Measurements from ENCODE around the gene ARMC3.

The ARMC3 gene

GRCh38 chr10:23080262-23080661, 152.4 kb downstream of the ARMC3 start:
- Histone ChIP-seq H3K27me3 (ENCODE audit: insufficient read depth, poor library complexity, severe bottlenecking) (no peaks in the 10 kb centered on the region), H3K9me3 (ENCODE audit: severe bottlenecking) (no peaks in the 10 kb centered on the region), H3K4me1 (ENCODE audit: insufficient read depth, poor library complexity, severe bottlenecking) (peaks cover 4% of the 10 kb centered on the region), H3K36me3 (ENCODE audit: low read depth) (no peaks in the 10 kb centered on the region), H3K4me3 (ENCODE audit: severe bottlenecking) (no peak overlapping the region), H3K27ac (ENCODE audit: poor library complexity, severe bottlenecking) (no peak overlapping the region)
- TF ChIP-seq, protein P1, sequence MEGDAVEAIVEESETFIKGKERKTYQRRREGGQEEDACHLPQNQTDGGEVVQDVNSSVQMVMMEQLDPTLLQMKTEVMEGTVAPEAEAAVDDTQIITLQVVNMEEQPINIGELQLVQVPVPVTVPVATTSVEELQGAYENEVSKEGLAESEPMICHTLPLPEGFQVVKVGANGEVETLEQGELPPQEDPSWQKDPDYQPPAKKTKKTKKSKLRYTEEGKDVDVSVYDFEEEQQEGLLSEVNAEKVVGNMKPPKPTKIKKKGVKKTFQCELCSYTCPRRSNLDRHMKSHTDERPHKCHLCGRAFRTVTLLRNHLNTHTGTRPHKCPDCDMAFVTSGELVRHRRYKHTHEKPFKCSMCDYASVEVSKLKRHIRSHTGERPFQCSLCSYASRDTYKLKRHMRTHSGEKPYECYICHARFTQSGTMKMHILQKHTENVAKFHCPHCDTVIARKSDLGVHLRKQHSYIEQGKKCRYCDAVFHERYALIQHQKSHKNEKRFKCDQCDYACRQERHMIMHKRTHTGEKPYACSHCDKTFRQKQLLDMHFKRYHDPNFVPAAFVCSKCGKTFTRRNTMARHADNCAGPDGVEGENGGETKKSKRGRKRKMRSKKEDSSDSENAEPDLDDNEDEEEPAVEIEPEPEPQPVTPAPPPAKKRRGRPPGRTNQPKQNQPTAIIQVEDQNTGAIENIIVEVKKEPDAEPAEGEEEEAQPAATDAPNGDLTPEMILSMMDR (IDR thresholded peaks at IDR 0.05; ENCODE audit: poor library complexity, severe bottlenecking), result no peak
- ATAC-seq (ENCODE audit: low read depth), result no peak
- no peak for DNase-seq (ENCODE audit: low spot score)

- Histone ChIP-seq H3K27ac (ENCODE audit: poor library complexity, severe bottlenecking) (no peak overlapping the region), H3K27me3 (ENCODE audit: insufficient read depth, poor library complexity, severe bottlenecking) (no peaks in the 10 kb centered on the region), H3K36me3 (ENCODE audit: low read depth) (no peaks in the 10 kb centered on the region), H3K4me1 (ENCODE audit: insufficient read depth, poor library complexity, severe bottlenecking) (peaks cover 4% of the 10 kb centered on the region), H3K9me3 (ENCODE audit: severe bottlenecking) (peaks cover 2% of the 10 kb centered on the region), H3K4me3 (ENCODE audit: severe bottlenecking) (no peak overlapping the region)
- TF ChIP-seq, protein P1 (IDR thresholded peaks at IDR 0.05; ENCODE audit: poor library complexity, severe bottlenecking), result no peak
- ATAC-seq (ENCODE audit: low read depth) (peak; percentile 71), DNase-seq (ENCODE audit: low spot score) (no peak)
Measured at GRCh38 chr10:23081221-23081750, 153.4 kb downstream of the ARMC3 start.

- no peak overlapping the region for H3K4me3 ChIP-seq (ENCODE audit: severe bottlenecking)
- no peaks in the 10 kb centered on the region for H3K36me3 ChIP-seq (ENCODE audit: low read depth)
- H3K27ac ChIP-seq (ENCODE audit: poor library complexity, severe bottlenecking), result no peak overlapping the region
- H3K4me1 ChIP-seq (ENCODE audit: insufficient read depth, poor library complexity, severe bottlenecking), result peaks cover 4% of the 10 kb centered on the region
- no peak for DNase-seq (ENCODE audit: low spot score)
- no peak for ATAC-seq (ENCODE audit: low read depth)
- peaks cover 2% of the 10 kb centered on the region for H3K9me3 ChIP-seq (ENCODE audit: severe bottlenecking)
- TF ChIP-seq, protein P1 (IDR thresholded peaks at IDR 0.05; ENCODE audit: poor library complexity, severe bottlenecking), result peak; percentile 25
- no peaks in the 10 kb centered on the region for H3K27me3 ChIP-seq (ENCODE audit: insufficient read depth, poor library complexity, severe bottlenecking)
Measured at GRCh38 chr10:23081891-23082290, 154.0 kb downstream of the ARMC3 start.
